GM19025 (cell line): ENCODE data around the gene STK38L.
"Not testable (repeated sequence)": the region's sequence is repeated elsewhere in the genome, so short reads cannot be mapped to it uniquely, and the experiment has no call there.

Source experiments
- ATAC-seq: cut with Tn5 transposase; IDR thresholded peaks from one replicate; pipeline ENCODE4 v1.9.1; 2021; ENCODE audit warnings: mild to moderate bottlenecking, low read depth, moderate library complexity; ENCODE audit not compliant: unreplicated experiment

STK38L gene

DNA sequence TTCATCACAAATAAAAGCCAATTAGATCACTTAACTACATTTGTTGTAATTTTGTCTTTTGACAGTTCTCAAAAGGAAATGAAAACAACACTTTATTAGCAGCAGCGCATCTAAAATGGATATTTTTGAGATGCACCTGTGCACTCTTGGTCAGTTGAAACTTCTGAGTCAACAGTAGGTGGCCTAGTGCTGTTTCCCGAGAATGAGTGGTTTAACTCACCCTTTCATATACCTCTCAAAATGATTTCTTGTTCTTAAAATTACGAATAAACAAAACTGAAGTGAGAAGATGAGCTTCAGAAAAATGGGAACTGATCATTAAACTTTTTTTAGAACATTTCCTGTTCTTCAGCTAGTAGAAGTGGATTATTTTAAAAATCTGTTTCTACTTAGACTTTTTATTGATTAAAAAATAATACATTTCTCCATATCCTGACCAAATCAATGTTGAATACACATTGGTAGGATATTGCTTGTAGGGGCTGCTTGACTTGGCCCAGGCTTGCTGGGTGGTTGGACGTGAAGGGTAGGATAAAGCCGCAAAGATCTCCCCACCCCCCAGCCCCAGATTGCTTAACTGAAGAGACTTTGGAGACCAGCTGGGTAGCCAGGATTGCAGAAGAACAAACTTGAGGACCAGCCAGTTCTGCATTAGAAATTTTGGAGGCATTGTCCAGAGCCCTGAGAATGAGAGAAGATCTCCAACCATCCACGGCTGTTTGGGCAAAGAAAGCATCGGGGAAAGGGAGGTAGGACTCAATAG, 22.3 kb upstream of the STK38L start:
- ATAC-seq: peak; percentile 75

DNA sequence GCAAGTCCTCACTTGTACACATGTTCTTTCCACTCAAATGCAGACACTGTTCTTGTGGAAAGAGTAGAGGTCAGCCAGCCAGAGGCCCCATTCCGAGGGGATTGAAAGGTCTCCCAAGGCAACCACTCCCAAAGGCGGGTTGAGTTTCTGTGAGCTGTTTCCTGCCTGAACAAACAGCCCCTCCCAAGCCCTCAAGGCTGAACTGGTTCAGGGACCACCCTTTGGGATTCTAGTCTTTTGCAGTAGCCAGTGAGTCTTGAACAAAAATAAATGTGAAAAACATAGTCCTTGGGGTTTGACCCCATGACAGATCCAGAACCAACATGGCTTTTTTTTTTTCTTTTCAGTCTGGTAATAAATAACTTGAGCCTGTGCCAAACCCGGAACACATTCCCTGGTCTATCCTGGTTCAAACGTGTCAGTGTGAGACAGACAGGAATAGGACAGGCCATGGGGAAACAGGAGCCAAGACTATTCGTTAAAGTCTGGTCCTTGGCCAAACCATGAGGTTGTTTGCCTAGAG, 17.6 kb upstream of the STK38L start:
- no peak for ATAC-seq

GRCh38 chr12:27229367-27229766, 14.7 kb upstream of the STK38L start:
- no peak for ATAC-seq

DNA sequence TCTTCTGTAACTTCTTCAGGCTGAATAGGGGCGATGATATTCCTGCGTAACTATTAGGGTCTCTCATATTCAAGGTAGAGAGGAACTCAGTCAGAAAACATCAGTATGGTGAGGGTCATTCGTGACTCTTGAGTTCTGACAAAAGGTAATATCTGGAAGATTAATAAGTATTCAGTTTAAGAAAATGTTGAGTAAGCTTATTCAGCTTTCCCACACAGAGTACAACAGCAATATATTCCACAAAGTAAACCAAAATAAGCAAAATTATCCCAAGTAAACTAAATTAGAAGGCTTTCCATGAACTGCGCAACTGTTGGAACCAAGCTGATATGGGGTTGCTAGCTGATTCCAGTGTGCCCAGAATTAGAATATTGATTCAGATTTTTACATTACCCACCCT, 12.7 kb upstream of the STK38L start:
- not testable (repeated sequence) for ATAC-seq

DNA sequence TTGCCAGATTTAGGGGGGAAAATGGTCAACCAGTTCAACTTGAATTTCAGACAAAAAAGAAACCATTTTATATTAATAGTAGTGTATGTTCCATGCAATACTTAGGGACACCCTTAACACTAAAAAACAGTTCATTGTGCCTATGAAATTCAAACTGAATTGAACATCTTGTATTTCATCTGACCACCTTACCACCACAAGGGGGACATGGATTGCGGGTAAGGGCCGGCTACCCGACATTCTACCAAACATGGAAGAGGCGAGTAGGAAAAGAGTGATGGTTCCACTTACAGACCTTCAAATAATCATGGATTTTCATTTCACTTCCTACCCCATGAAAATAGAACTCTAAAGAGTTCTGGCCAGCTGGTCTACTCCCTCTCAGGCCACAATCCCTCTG, 10.3 kb upstream of the STK38L start:
- ATAC-seq: no peak

GRCh38 chr12:27236498-27236897, 7.6 kb upstream of the STK38L start:
- ATAC-seq: no peak

DNA sequence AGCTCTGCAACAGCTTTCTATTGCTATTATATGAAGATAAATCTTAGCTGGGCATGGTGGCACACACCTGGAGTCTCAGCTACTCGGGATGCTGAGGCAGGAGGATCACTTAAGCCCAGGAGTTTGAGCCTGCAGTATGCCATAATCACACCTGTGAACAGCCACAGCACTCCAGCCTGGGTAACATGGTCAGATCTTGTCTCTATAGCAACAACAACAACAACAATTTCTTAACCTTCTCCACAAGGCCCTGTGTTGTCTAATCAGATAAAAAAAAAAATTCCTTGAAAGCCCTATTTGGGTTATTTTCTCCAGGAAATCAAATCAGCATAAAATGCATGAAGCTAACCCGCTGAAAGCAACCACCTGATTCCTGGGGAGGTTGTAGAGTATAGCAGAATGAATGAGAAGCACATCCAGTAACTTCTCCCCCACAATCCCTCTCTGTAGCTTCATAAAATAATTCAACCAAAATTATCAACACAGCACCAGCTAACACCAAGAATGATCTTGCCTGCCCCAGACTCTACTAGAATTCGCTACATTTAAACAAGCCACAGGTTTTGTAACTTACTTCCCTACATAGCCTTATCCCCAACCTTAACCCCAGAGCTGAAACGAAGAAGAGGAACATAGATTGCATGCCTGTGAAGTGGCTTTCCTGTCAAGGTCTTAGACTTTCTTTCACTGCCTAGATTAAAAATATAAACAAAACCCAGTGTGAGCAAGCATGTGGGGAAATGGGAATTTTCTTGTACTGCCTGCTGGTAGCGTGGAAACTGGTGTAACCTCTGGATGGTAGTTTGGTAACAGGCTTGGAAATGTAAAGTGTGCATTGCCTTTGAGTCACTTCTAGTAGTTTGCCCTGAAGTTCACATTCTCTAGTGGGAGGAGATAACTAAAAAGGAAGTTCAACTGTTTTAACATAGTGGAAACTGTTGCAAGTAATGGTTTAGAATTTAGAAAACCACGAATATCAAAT, 6.0 kb upstream of the STK38L start:
- ATAC-seq: peak; percentile 73

GRCh38 chr12:27243006-27243405, 1.1 kb upstream of the STK38L start:
- ATAC-seq: no peak

- no peak for ATAC-seq
Observed at GRCh38 chr12:27244689-27245488, 803 bp downstream of the STK38L start.

- no peak for ATAC-seq
Observed at GRCh38 chr12:27246141-27246540, 2.1 kb downstream of the STK38L start.

DNA sequence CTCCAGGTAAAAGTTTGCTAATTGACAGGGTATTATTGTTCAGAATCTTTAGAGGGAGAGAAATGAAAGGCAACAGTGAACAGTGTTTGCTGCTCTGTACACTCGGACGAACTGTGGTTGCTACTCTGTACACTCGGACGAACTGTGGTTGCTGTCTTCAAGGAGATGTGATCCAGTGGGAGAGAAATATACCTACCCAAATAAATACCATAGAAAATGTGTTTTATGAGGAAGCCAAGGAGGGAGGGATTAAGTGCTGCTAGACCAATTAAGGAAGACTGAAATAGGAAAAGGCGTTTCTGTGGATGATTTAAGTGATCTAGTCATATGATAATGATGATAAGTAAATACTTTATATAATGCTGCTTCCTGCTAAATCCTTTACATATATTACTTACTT, 2.7 kb downstream of the STK38L start:
- no peak for ATAC-seq

- no peak for ATAC-seq
Observed at GRCh38 chr12:27252934-27253333, 8.8 kb downstream of the STK38L start.

DNA sequence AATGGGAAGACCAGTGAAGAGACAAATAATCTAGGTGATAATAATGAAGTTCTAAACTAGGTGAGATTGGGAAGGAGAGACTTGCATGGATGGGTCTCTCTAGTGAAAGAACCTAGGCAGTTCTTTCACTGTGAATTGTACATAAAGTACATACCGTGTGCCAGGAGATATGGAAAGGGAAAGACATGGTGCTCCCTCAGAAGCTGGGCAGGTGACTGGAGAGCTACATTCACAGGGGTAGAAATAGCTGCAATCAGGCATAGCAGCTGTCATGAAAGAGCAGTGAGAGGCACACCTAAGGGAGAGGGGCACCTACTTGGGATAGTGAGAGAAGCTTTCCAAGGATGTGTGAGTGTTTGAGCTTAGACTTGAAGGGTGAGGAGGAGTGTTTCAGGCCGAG, 9.3 kb downstream of the STK38L start:
- no peak for ATAC-seq

DNA sequence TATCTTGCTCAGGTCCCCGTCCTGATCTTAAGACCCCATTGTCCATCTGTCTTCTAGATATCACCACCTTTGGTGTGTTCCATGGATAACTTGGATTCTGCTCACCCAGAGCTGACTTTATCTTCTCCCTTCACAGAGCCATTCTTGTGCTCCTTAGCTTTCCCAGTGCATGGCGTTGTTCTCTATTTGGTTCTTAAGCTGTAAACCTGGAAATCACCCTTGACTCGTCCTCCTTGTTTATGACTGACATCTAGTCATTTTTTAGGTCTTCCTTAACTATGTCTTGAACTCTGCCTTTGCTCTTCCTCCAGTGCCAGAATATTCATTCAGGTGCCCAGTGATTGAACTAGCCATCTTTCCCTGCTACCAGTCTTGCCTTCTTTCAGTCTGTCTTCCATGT, 11.7 kb downstream of the STK38L start:
- ATAC-seq: no peak

- ATAC-seq: no peak
Observed at GRCh38 chr12:27257104-27257843, 13.2 kb downstream of the STK38L start.

DNA sequence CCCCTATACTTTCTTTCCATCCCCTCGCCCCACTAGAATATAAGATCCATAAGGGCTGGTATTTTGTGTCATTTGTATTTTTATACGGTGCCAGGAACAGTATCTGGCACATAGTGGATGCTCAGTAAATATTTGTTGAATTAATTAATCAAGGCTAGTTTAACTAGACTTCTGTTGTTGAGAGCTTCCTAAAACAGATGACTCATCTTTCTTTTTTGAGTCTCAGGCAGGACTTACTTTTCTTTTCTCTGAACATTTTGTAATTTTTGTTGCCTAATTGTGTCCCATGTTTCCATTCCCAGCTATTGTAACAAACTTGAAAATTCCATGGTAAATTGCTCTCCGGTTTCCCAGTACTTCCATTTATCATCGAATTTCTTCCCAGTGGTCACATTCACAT, 16.7 kb downstream of the STK38L start:
- ATAC-seq: no peak

DNA sequence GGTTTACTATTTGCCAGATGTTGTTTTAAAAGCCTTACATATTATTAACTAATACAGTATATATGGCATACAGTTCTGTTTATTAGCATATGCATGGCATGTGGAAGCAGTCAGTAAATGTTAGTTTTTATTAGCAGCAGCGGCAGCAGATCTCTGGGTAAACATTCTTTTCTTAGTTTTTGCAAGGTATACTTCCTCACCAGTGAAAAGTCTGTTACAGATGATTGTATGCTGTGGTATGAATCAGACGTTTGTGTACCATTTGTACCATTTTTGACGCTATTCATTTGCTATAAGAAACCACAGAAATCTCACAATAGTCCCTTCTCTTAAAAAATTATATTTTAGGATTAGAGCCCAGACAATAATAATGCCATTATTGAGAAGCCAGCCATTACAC, 17.8 kb downstream of the STK38L start:
- no peak for ATAC-seq

DNA sequence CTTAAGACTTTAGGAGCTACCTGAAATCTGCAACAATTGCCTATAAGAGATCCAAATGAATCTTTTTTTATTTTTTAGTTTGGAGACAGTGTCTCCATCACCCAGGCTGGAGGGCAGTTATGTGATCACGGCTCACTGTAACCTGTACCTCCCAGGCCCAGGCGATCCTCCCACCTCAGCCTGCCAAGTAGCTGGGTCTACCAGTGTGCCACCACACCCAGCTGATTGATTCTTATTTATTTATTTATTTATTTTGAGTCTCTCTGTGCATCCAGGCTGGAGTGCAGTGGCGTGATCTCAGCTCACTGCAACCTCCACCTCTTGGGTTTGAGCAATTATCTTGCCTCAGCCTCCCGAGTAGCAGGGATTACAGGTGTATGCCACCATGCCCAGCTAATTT, 26.1 kb downstream of the STK38L start:
- ATAC-seq: no peak

- ATAC-seq: no peak
Observed at GRCh38 chr12:27271206-27271605, 27.1 kb downstream of the STK38L start.
